Left lung (tissue), 10 donors: Measurements from ENCODE around the gene ZNF655. TPM values are rescaled to one million over a fixed set of nuclear protein-coding genes. Genes with fewer than 3 reads are reported as not detected.
"Not testable (repeated sequence)": the region's sequence is repeated elsewhere in the genome, so short reads cannot be mapped to it uniquely, and the experiment has no call there.

Source experiments
- ATAC-seq: fragments of 200-7000 bp; cut with Tn5 transposase; one replicate; pipeline ENCODE4 v1.9.1; 2020; ENCODE audit warnings: moderate library complexity
- DNase-seq, 4 donors: peaks; one replicate each; pipeline ENCODE4 v3.0.0-alpha.2; 2013 to 2020
- H3K27ac ChIP-seq, 2 donors: fragments of 200-600 bp; sonication (generic) in 1 of 2; one replicate each; pipeline versions ENCODE4 v1.5.0 to v1.8.0; 2020 to 2021
- H3K27me3 ChIP-seq, 2 donors: fragments of 200-600 bp; sonication (generic) in 1 of 2; one replicate each; pipeline versions ENCODE4 v1.5.0 to v1.8.0; 2020 to 2021
- H3K36me3 ChIP-seq, 2 donors: fragments of 200-600 bp; sonication (generic) in 1 of 2; one replicate each; pipeline versions ENCODE4 v1.5.0 to v1.8.0; 2020 to 2021
- H3K4me1 ChIP-seq, 2 donors: fragments of 200-600 bp; one replicate each; pipeline ENCODE4 v1.8.0; 2021
- H3K4me3 ChIP-seq, 2 donors: fragments of 200-600 bp; sonication (generic) in 1 of 2; one replicate each; pipeline versions ENCODE4 v1.5.0 to v1.8.0; 2020 to 2021; ENCODE audit warnings: mild to moderate bottlenecking in 1 of 2
- H3K9me3 ChIP-seq, 2 donors: fragments of 200-600 bp; sonication (generic) in 1 of 2; one replicate each; pipeline versions ENCODE4 v1.5.0 to v1.8.0; 2020 to 2021
- CTCF ChIP-seq, 2 donors: fragments of 200-600 bp; sonication (generic) in 1 of 2; IDR thresholded peaks; one replicate each; pipeline versions ENCODE4 v1.5.0 to v1.8.0; 2021; ENCODE audit warnings: antibody characterized with exemption in 2 of 2
- intact Hi-C, 2 donors: fragments of 100-400 bp; cut with DNase I; formaldehyde crosslinking; loops; one replicate each; pipeline versions ENCODE4 v1.11.2 to v1.14.2; 2022
- polyA plus RNA-seq, 6 donors: library from polyadenylated mRNA; unstranded; fragments of 120-200 nt; gene quantifications; one replicate each; pipeline ENCODE4 v1.2.1, GENCODE V29; 2013; ENCODE audit not compliant: insufficient read length in 6 of 6
- total RNA-seq, 2 donors: library from RNA; stranded (reverse); fragmentation: NEBNext Ultra II Directional; extraction: Animal tissue kit (Norgen Biotek cat#: 25700); gene quantifications; one replicate each; pipeline ENCODE4 v1.2.1, GENCODE V29; 2021
- donor health status: DM: no; HTN: yes; CAD: no.
- donor health status: DM: no; HTN: no; CAD: no.

The ZNF655 gene
- total and polyA plus RNA-seq, 8 donors: 56.0 to 107 (median 95.0) TPM

DNA sequence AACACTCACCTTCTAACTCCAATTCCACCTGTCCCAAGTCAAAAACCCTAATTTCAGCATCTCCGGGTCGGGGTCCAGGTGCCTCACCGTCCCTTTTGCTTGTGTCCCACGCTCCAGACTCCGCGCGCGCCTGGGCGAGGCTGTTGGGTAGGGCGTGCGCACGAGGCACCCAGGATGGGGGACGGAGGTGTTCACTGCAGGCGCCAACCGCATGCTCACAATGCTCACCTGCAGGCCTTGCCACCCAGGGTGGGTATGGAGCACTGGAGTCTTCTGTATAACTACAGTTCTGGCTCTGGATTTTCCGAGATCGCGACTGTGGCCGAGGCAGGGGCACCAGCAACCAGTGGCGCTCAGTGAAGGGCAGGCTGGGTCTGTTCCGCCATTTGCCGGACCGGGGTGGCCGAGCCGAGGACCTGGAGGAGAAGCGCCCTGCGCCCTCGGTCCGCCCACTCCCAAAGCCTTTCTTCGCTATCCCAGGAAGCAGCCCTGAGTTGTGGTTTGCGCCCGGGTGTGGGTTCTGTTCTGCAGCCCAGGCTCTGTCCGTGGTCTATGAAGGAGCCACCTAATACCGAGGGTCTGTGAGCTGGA is 15.3 kb upstream of the ZNF655 start:
- no peak for ATAC-seq
- no peaks in the 10 kb centered on the region for H3K27me3 ChIP-seq
- H3K4me1 ChIP-seq: no peaks in the 10 kb centered on the region
- TF ChIP-seq CTCF (IDR thresholded peaks at IDR 0.05): no peak
- no peak overlapping the region for H3K4me3 ChIP-seq
- no peak for DNase-seq
- intact Hi-C loops: no loop called here
- peaks cover 0 to 23% of the 10 kb centered on the region in 2 donors for H3K36me3 ChIP-seq
- H3K27ac ChIP-seq: no peak overlapping the region
- H3K9me3 ChIP-seq: peaks cover 0 to 67% of the 10 kb centered on the region in 2 donors

GRCh38 chr7:99543916-99544315 is 14.5 kb upstream of the ZNF655 start:
- no peak for TF ChIP-seq CTCF (IDR thresholded peaks at IDR 0.05)
- Histone ChIP-seq H3K27ac (no peak overlapping the region), H3K27me3 (no peaks in the 10 kb centered on the region), H3K4me1 (no peaks in the 10 kb centered on the region), H3K9me3 (peaks cover 0 to 59% of the 10 kb centered on the region in 2 donors), H3K36me3 (peaks cover 0 to 25% of the 10 kb centered on the region in 2 donors), H3K4me3 (no peak overlapping the region)
- no peak for DNase-seq
- intact Hi-C loops: no loop called here
- no peak for ATAC-seq

DNA sequence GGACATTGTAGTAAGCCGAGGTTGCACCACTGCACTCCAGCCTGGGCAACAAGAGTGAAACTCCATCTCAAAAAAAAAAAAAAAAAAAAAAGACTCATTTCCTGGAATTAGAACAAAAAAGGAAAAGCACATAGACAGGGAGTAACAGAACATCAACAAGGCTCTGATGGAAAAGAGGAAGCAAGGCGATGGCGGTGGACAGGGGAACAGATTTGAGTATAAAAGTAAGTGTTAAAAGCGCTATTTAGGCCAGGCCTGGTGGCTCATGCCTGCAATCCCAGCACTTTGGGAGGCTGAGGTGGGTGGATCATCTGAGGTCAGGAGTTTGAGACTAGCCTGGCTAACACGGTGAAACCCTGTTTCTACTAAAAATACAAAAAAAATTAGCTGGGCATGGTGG is 13.1 kb upstream of the ZNF655 start:
- H3K4me1 ChIP-seq, H3K27ac ChIP-seq, ATAC-seq, H3K27me3 ChIP-seq, H3K4me3 ChIP-seq, DNase-seq, intact Hi-C loops: not testable (repeated sequence)
- H3K9me3 ChIP-seq: peaks cover 0 to 45% of the 10 kb centered on the region in 2 donors
- peaks cover 0 to 25% of the 10 kb centered on the region in 2 donors for H3K36me3 ChIP-seq

DNA sequence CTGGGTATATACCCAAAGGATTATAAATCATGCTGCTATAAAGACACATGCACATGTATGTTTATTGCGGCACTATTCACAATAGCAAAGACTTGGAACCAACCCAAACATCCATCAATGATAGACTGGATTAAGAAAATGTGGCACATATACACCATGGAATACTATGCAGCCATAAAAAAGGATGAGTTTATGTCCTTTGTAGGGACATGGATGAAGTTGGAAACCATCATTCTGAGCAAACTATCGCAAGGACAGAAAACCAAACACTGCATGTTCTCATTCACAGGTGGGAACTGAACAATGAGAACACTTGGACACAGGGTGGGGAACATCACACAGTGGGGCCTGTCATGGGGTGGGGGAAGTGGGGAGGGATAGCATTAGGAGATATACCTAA is 8.9 kb upstream of the ZNF655 start:
- peaks cover 9 to 14% of the 10 kb centered on the region in 2 donors for H3K4me1 ChIP-seq
- intact Hi-C loops, ATAC-seq: not testable (repeated sequence)

GRCh38 chr7:99551334-99551733 is 7.1 kb upstream of the ZNF655 start:
- Histone ChIP-seq H3K27me3 (no peaks in the 10 kb centered on the region), H3K9me3 (peaks cover 0 to 6% of the 10 kb centered on the region in 2 donors), H3K4me3 (peak overlapping the region; percentile 59 to 86), H3K27ac (peak overlapping the region; percentile 65 to 75), H3K4me1 (peaks cover 9 to 26% of the 10 kb centered on the region in 2 donors), H3K36me3 (peaks cover 0 to 39% of the 10 kb centered on the region in 2 donors)
- DNase-seq (peak in 2 of 4 donors; percentile 7 to 9), ATAC-seq (peak; percentile 43)
- intact Hi-C loops: no loop called here
- no peak for TF ChIP-seq CTCF (IDR thresholded peaks at IDR 0.05)

More for the DNA sequence above, 8.9 kb upstream of the ZNF655 start:
- Histone ChIP-seq H3K36me3 (peaks cover 0 to 34% of the 10 kb centered on the region in 2 donors), H3K9me3 (peaks cover 0 to 10% of the 10 kb centered on the region in 2 donors)
- H3K4me3 ChIP-seq, H3K27me3 ChIP-seq, H3K27ac ChIP-seq, DNase-seq: not testable (repeated sequence)

DNA sequence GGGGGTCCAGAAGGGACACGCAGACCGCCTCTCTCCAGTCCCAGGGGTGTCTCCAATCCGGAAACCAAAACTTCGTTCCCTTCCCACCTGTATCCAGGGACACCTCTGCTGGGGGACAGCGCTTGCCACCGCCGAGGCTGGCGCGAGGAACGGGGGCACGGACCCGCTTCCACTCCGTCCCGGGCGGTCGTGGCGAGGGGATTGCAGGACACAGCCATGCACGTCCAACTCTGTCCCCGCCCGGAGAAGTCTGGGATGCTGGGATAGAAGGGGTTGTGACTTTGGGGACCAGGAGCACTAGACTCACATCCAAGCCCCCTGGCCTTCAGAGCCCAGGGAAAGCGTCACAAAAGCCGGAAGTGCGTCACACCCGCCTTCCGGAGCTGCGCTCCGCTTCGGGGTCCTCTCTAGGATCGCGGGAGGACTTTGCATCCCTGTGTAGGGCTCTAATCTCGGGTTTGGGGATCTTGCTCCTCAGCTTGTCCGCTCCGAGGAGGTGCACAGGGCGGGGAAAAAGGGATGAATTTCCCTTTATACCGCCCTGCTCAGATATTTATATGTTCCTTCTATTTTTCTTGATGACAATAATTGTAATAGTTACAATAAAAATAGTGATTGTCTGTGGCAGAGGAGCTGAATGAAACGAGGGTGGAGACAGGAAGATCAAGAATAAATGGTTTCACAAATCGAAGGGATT is 6.5 kb upstream of the ZNF655 start, which contains the start of gene FAM200A:
Gene FAM200A (minus strand): TSS at position 348 of the 697 bp plus-strand sequence. CDS start 3,707 bp downstream, outside the sequence.
- no peaks in the 10 kb centered on the region for H3K27me3 ChIP-seq
- peak within 1 kb of the TSS; percentile 65 to 75 for H3K27ac ChIP-seq
- peak; percentile 99 for ATAC-seq
- H3K36me3 ChIP-seq: peaks cover 0 to 35% of the 10 kb centered on the region in 2 donors
- peak; percentile 90 to 97 (median 94) for DNase-seq
- no peak for TF ChIP-seq CTCF (IDR thresholded peaks at IDR 0.05)
- H3K9me3 ChIP-seq: peaks cover 0 to 4% of the 10 kb centered on the region in 2 donors
- intact Hi-C loops: no loop called here
- H3K4me3 ChIP-seq: peak within 1 kb of the TSS; percentile 59 to 86
- peaks cover 9 to 30% of the 10 kb centered on the region in 2 donors for H3K4me1 ChIP-seq
